DMS79 treated with DMSO at 0.1 percent for 48 hours (cell line): ENCODE results near the gene SSU72.
"Not testable (repeated sequence)": the region's sequence is repeated elsewhere in the genome, so short reads cannot be mapped to it uniquely, and the experiment has no call there.

ENCODE experiments used
- DNase-seq: peaks from one replicate; lab custom pipeline; 2025; lab: John Stamatoyannopoulos, UW

SSU72 gene

DNA sequence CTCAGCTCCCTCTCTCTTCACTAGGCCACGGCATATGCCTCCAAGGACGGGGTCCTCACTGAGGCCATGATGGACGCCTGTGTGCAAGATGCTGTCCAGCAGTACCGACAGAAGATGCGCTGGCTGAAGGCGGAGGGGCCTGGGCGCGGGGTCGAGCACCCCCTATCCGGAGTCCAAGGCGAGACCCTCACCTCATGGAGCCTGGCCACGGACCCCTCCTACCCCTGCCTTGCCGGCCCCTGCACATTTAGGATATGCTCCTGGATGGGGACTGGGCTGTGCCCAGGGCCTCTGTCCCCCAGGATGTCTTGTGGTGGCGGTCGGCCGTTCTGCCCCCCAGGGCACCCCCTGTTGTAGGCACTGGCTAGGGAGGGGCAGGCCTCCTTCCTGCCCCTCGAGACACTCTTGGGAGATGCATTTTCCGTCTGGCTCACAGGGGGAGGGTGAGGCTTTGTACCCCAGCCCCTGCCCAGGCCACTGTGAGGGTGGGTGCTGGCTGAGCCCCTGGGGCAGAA lies 79.1 kb downstream of the SSU72 start:
- DNase-seq = not testable (repeated sequence)

DNA sequence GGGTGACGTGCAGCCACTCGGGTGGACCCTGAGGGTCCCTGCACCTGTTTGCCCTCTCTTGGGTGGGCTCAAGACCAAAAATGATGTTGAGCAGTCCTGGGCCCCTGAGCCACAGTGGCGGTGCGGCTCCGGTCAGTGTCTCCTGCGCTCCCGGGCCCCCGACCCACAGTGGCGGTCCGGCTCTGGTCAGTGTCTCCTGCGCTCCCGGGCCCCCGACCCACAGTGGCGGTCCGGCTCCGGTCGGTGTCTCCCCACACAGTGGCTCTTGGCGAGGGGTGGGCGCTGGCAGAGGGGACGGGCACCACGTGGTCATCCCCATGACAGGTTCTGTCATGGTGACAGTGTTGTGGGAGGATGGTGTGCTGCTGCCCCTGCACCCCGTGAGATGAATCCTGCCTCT lies 80.4 kb downstream of the SSU72 start:
- DNase-seq = not testable (repeated sequence)
